NOMO-1 treated with DMSO at 0.1 percent for 48 hours (cell line): ENCODE data around the gene CXCL16.
"Not testable (repeated sequence)": the region's sequence is repeated elsewhere in the genome, so short reads cannot be mapped to it uniquely, and the experiment has no call there.

Experiments used
- DNase-seq: peaks from one replicate; lab custom pipeline; 2025; ENCODE audit not compliant: unreplicated experiment; lab: John Stamatoyannopoulos, UW

The CXCL16 gene

GRCh38 chr17:4722678-4723240, 17.0 kb downstream of the CXCL16 start:
- DNase-seq: no peak

GRCh38 chr17:4721203-4722135, 18.3 kb downstream of the CXCL16 start:
- no peak for DNase-seq

- no peak for DNase-seq
Measured at GRCh38 chr17:4720787-4721186, 18.9 kb downstream of the CXCL16 start.

GRCh38 chr17:4719684-4720221, 20.0 kb downstream of the CXCL16 start:
- no peak for DNase-seq

- DNase-seq: no peak
Measured at GRCh38 chr17:4719146-4719545, 20.6 kb downstream of the CXCL16 start.

DNA sequence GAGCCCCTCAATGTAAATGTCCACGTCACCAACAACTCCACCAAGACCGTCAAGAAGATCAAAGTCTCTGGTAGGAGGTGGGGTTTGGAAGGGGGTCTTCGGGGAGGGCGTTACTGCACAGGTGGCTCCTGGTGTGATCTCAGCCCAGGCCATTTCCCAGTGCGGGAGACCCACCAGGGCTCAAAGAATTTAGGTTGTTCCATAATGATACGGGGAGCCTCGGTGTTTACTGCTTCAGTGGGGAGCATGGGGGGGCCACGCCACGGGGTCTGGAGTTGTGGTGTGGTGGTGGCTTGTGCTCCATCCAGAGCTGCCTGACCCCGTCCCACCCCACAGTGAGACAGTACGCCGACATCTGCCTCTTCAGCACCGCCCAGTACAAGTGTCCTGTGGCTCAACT, 21.5 kb downstream of the CXCL16 start:
- DNase-seq: no peak

- DNase-seq: no peak
Measured at GRCh38 chr17:4717791-4718190, 21.9 kb downstream of the CXCL16 start.

DNA sequence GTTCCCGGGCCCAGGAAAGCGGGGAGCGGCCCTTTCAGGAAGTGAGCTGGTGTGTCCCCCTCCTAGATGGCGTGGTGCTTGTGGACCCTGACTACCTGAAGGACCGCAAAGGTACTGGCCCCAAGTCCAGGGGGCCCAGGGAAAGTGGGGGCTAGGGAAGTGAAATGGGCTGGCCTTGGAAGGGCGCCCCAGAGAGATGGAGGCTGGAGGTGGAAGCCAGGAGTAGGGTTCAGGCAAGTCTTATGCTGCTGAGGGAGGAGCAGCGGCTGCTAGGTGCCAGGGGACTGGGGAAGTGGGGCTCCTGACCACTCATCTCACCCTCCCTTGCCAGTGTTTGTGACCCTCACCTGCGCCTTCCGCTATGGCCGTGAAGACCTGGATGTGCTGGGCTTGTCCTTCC, 23.6 kb downstream of the CXCL16 start:
- DNase-seq: no peak

DNA sequence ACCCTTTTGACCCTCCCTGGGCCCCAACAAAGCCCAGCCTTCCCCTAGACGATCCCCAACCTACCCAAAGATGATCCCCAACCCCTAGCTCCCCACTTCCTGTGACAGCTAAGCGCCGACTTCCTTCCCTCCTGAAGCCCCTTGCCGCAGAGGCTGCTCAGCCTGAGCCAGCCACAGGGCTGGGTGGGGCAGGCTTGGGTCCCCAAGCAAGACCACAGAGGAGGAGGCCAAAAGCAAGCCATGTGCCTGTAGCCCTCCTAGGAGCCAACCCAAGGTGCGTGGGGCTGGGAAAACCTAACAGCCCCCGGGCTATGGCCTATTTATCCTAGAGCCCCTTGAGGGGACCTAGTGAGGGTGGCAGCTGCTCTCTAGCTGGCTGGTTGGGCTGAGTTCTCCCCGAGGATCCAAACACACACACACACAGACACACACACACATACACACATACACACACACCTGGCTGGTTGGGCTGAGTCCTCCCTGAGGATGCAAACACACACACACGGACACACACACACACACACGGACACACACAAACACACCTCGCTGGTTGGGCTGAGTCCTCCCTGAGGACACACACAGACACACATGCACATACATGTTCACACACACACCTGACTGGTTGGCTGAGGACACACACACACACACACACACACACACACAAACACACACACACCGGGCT, 24.5 kb downstream of the CXCL16 start:
- no peak for DNase-seq

GRCh38 chr17:4714340-4715062, 25.2 kb downstream of the CXCL16 start:
- not testable (repeated sequence) for DNase-seq

DNA sequence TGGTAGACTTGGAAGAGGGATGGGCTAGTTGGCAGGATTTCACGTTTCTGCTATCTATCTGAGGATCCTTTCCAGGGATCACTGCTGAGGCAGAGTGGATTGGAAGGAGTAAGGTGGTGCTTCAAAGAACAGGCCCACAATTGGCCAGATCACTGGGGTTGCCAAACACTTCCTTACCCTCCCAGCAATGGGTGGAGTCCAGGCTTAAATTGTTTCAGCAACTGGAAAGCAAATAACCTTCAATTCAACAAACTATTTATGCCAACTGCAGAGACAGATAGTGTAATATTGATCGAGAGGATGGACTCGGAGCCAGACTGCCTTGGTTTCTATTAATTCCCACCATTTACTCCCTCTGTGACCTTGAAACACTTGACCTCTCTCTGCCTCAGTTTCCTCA, 27.2 kb downstream of the CXCL16 start:
- peak; percentile 50 for DNase-seq

GRCh38 chr17:4711661-4712181, 28.0 kb downstream of the CXCL16 start:
- peak; percentile 86 for DNase-seq

- peak; percentile 78 for DNase-seq
Measured at GRCh38 chr17:4710693-4711634, 28.8 kb downstream of the CXCL16 start.

- peak; percentile 96 for DNase-seq
Measured at GRCh38 chr17:4709794-4710692, 29.7 kb downstream of the CXCL16 start, which contains the start of gene ARRB2. Gene ARRB2 (plus strand): TSS chr17:4710632. CDS start chr17:4710722, 90 bp downstream.

DNA sequence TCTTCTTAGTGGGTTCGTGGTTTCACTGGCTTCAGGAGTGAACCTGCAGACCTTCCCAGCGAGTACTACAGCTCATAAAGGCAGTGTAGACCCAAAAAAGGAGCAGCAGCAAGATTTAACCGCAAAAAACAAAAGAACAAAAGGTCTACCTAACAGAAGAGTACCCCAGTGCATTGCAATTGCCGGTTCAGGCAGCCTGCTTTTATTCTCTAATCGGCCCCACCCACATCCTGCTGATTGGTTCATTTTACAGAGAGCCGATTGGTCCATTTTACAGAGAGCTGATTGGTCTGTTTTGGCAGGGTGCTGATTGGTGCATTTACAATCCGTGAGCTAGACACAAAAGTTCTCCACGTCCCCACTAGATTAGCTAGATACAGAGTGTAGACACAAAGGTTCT, 31.3 kb downstream of the CXCL16 start:
- DNase-seq: no peak

DNA sequence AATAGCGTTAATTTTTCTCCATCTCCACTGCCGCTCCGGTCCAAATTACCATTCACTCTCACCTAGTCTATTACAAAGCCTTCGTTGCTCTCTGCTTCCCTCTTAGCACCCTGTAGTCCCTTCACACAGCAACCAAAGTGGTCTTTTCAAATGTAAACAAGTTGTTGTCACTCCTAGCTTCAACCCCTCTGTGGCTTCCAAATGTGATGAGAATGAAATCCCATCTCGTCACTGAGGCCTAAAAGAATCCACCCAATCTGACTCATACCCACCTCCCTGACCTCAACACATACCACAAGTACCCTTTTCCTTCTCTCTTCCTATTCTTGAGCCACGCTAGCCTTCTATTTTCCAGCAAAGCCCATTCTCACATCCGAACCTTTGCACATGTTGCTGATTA, 33.6 kb downstream of the CXCL16 start:
- no peak for DNase-seq

GRCh38 chr17:4704991-4705390, 34.7 kb downstream of the CXCL16 start:
- DNase-seq: no peak

GRCh38 chr17:4704574-4704907, 35.2 kb downstream of the CXCL16 start:
- DNase-seq: not testable (repeated sequence)

DNA sequence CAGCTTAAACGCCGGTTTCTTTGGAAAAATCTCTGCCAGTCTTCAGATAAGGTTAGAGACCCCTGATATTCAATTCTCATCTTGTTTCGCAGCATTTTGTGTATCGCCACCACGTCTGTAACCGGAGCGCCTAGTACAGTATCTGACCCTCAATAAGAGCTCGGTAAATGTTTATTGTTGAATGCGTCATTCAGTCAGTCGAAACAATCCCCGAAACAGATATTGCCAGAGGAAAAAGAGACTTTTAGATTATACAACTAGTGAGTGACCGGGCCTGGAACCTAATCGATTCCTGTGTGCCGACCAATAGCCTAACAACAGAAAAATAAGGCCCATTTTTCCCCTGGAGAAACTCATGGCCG, 36.4 kb downstream of the CXCL16 start:
- DNase-seq: no peak
